BJ (cell line): Measurements from ENCODE around the gene ATAD1. TPM values are rescaled to one million over a fixed set of nuclear protein-coding genes. Genes with fewer than 3 reads are reported as not detected.

Experiments used
- CTCF ChIA-PET: fragments of 350-600 bp; formaldehyde crosslinking; extraction: SDS; loops from one replicate; lab custom pipeline; 2021; ENCODE audit warnings: antibody characterized with exemption, inconsistent platforms; lab: Yijun Ruan, JAX
- POLR2A ChIA-PET: fragments of 300-600 bp; sonication (Branson Sonifier 250); formaldehyde crosslinking; extraction: SDS; loops from one replicate; lab custom pipeline; 2021; ENCODE audit warnings: antibody characterized with exemption; lab: Charles Lee
- DNase-seq: peaks from one replicate; pipeline ENCODE4 v3.0.0-alpha.2; 2011; ENCODE audit warnings: low read depth
- H3K27me3 ChIP-seq: 2 replicates; pipeline ENCODE4 v1.6.0; 2011; ENCODE audit warnings: low read length; ENCODE audit not compliant: control insufficient read depth, insufficient read depth
- H3K36me3 ChIP-seq: 2 replicates; pipeline ENCODE4 v1.5.1; 2011; ENCODE audit warnings: low read length; ENCODE audit not compliant: control insufficient read depth, insufficient read depth
- H3K4me3 ChIP-seq: 2 replicates; pipeline ENCODE4 v1.5.1; 2011; ENCODE audit warnings: low read depth, mild to moderate bottlenecking, control low read depth, low read length
- polyA plus RNA-seq: library from polyadenylated mRNA; depleted of rRNA; stranded (reverse); fragments of >200 nt; gene quantifications from 2 replicates; pipeline ENCODE4 v1.2.3, GENCODE V29; 2011
- TF ChIP-seq, protein P1 (sequence below): IDR thresholded peaks from 2 replicates; pipeline ENCODE4 v1.5.1; 2011; ENCODE audit warnings: low read depth, mild to moderate bottlenecking, control low read depth, inconsistent platforms, low read length, moderate library complexity; ENCODE audit not compliant: insufficient read depth

Gene ATAD1
- polyA plus RNA-seq, 1 experiment: 13.7 TPM

DNA sequence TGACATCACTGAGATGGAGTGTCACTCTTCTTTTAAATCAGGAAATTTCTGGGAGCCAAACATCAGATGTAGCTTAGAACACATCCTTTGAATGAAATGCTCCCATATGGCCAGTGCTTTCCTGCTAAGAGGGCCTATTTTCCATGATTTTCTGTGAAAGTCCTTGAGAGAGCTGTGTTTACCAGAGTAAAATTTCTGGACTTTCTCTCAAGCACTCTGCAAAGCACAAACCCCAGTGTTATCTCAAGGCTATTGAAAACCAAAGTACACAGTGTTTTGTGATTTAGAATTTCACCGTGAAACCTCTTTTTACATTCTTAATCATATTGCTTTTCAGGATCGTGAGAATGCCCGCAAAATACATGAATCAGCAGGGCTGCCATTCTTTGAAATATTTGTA lies 104.3 kb downstream of the ATAD1 start:
- POLR2A ChIA-PET: no interaction called here
- TF ChIP-seq, protein P1, sequence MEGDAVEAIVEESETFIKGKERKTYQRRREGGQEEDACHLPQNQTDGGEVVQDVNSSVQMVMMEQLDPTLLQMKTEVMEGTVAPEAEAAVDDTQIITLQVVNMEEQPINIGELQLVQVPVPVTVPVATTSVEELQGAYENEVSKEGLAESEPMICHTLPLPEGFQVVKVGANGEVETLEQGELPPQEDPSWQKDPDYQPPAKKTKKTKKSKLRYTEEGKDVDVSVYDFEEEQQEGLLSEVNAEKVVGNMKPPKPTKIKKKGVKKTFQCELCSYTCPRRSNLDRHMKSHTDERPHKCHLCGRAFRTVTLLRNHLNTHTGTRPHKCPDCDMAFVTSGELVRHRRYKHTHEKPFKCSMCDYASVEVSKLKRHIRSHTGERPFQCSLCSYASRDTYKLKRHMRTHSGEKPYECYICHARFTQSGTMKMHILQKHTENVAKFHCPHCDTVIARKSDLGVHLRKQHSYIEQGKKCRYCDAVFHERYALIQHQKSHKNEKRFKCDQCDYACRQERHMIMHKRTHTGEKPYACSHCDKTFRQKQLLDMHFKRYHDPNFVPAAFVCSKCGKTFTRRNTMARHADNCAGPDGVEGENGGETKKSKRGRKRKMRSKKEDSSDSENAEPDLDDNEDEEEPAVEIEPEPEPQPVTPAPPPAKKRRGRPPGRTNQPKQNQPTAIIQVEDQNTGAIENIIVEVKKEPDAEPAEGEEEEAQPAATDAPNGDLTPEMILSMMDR: no peak
- CTCF ChIA-PET: interaction anchor here (0.9 to 1.6 kb wide), 2 partner anchors 12 to 21 kb away, joined by 3 to 5 read pairs; no protein-coding TSS in a partner anchor
- Histone ChIP-seq H3K36me3 (peaks cover 15% of the 10 kb centered on the region), H3K27me3 (no peaks in the 10 kb centered on the region), H3K4me3 (no peak overlapping the region)
- DNase-seq: no peak

DNA sequence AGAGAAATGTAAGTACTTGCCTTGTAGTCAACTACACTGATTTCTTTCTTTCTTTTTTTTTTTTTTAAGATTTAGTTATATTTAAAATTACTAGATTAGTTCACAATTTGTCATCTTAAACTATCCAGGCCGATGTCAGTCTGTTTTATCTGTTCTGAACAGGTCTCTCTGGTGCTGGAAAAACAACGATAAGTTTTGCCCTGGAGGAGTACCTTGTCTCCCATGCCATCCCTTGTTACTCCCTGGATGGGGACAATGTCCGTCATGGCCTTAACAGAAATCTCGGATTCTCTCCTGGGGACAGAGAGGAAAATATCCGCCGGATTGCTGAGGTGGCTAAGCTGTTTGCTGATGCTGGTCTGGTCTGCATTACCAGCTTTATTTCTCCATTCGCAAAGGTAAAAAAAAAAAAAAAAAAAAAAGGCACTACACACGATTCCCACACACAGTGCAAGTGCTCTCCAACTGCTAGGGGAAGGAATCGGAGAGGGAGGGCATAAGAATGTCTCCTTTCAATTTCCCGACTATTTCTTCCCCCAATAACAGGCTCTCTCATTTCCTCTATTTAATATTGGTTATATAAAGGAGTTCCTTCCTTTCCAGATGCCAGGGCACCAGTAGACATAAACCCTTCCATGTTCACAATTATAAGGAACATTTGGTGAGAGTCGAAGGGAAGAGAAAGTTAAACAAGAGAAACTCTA lies 105.0 kb downstream of the ATAD1 start:
- Histone ChIP-seq H3K4me3 (no peak overlapping the region), H3K36me3 (peaks cover 12% of the 10 kb centered on the region), H3K27me3 (no peaks in the 10 kb centered on the region)
- TF ChIP-seq, protein P1: no peak
- CTCF ChIA-PET: interaction anchor here (1.6 kb wide), 1 partner anchor 12 kb away, joined by 5 read pairs; no protein-coding TSS in a partner anchor
- DNase-seq: no peak
- POLR2A ChIA-PET: no interaction called here

DNA sequence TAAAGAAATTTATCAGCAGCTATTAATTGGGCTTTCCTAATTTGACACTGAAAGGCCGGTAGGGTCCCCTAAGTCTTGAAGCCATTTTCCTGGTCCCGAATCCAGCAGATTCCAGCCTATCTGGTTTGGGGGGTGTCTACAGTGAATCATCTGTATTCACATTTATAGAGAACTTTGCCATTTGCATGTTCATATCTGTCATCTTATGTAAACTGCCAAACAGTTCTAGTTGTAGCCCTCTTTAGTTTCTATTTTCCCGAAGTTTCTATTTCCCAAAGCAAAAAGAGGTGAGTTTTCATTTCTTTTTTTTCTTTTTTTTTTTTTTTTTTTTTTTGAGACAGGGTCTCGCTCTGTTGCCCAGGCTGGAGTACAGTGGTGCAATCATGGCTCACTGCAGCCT lies 110.8 kb downstream of the ATAD1 start:
- TF ChIP-seq, protein P1: no peak
- Histone ChIP-seq H3K4me3 (no peak overlapping the region), H3K36me3 (peaks cover 4% of the 10 kb centered on the region), H3K27me3 (no peaks in the 10 kb centered on the region)
- ChIA-PET CTCF (interaction anchor here (1.2 to 1.8 kb wide), 2 partner anchors 27 to 54 kb away, joined by 3 to 6 read pairs; no protein-coding TSS in a partner anchor), POLR2A (no interaction called here)
- no peak for DNase-seq

DNA sequence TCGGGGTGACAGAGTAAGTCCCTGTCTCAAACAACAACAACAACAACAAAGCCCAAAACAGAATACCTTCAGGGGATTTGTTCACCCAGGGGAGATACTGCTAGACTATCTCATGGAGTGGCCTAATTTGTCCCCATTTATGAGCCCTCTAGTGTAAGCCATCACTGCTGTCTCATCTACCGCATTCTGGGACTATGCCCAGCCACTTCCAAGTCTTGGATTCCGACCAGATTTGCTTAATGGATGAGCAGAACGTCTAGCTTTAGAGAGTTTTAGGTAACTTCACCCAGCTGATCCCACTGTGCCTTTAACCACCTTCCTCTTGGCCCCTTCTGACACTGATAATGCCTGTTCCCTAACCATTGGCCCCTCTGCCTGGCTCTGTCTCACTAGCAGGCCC lies 111.3 kb downstream of the ATAD1 start:
- H3K27me3 ChIP-seq: no peaks in the 10 kb centered on the region
- no peak overlapping the region for H3K4me3 ChIP-seq
- DNase-seq: no peak
- ChIA-PET CTCF (interaction anchor here (0.9 to 1.2 kb wide), 2 partner anchors 10 to 54 kb away, joined by 3 to 4 read pairs; no protein-coding TSS in a partner anchor), POLR2A (no interaction called here)
- TF ChIP-seq, protein P1: no peak
- peaks cover 2% of the 10 kb centered on the region; the same call in 1 of the 2 replicates for H3K36me3 ChIP-seq

DNA sequence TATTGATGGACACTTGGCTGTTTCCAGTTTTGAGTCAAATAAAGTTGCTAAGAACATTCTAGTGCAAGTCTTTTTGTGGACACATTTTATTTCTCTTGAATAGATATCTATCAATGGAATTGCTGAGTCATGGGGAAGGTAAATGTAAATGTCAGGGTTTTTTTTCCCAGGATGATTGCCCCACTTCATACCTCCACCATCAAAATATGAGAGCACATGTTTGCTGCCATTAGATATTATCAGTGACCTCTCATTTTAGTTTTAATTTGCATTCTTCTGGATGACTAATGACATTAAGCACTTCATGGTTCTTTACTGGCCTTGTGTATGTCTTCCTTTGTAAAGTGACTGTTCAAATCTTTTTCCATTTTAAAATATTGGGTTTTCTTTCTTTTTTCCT lies 112.7 kb downstream of the ATAD1 start:
- Histone ChIP-seq H3K36me3 (peaks cover 2% of the 10 kb centered on the region; the same call in 1 of the 2 replicates), H3K27me3 (no peaks in the 10 kb centered on the region), H3K4me3 (no peak overlapping the region)
- ChIA-PET POLR2A (no interaction called here), CTCF (no interaction called here)
- DNase-seq: peak; percentile 71
- TF ChIP-seq, protein P1: no peak
